GM21526 (cell line): Measurements from ENCODE around the gene SIAH2.

Source experiments
- ATAC-seq: cut with Tn5 transposase; IDR thresholded peaks from one replicate; pipeline ENCODE4 v1.9.1; 2021; ENCODE audit warnings: moderate library complexity; ENCODE audit not compliant: unreplicated experiment, low FRiP score

SIAH2 gene

GRCh38 chr3:150775001-150775599, 12.1 kb upstream of the SIAH2 start:
- ATAC-seq, result no peak

DNA sequence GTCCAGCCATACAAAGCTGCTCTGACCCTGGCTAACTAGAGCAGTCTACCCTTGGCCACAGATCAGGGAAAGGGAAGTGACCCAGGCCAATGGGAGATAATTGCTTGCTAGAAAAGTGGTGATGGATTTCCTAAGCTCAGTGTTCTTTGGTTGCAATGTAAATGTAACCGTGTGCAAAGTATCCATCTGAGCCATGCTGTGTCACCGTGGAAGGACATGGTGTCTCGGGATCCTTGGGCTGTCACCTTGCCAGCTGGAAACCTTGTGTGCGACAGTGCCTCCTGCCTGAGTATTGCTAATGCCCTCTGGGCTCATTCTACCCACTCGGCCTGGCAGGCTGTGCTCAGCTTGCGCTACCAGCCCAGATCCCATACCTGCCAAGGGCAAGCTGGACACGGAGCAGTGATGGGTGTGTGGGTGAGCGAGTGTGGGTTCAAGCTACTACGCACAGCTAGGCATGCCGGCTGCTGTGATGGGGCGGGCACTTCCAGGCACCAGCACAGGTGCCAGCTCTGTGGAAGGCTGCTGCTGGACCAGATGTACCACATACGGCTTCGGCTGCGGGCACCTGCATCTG, 10.7 kb upstream of the SIAH2 start:
- no peak for ATAC-seq

- no peak for ATAC-seq
These were observed 8.6 kb upstream of the SIAH2 start for GRCh38 chr3:150771600-150771999.

GRCh38 chr3:150770681-150771080, 7.7 kb upstream of the SIAH2 start:
- no peak for ATAC-seq

DNA sequence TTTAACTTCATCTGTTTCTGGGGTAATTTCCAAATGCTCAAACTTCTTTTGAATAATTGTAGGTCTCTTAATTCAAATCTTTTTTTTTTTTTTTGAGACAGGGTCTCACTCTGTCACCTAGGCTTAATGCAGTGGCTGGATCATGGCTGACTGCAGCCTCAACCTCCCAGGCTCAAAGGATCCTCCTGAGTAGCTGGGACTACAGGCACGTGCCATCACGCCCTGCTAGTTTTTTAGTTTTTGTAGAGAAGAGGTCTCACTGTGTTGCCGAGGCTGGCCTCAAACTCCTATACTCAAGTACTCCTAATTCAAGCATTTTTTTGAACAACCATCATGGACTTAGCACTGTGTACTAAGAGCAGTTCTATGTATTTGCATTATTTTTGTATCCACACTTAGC, 3.8 kb upstream of the SIAH2 start:
- no peak for ATAC-seq

GRCh38 chr3:150765949-150766720, 3.2 kb upstream of the SIAH2 start:
- peak; percentile 9 for ATAC-seq

DNA sequence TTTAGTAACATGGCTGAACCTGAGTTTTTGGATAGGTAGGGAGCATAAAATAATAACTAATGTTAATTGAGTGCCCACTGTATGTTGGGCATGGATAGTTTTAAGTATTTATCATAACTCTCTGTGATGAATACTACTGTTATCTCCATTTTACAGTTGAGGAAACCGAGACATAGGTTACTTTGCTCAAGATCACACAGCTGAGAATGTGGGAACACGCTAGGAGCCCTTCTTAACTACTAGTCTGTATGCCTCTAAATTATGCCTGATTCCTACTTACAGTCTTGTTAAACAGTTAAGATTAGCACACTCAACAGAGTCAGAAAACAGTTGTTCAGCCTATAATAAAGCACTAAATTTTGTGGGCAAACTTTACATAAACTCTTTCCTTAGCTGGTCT, 2.0 kb upstream of the SIAH2 start:
- ATAC-seq, result no peak

DNA sequence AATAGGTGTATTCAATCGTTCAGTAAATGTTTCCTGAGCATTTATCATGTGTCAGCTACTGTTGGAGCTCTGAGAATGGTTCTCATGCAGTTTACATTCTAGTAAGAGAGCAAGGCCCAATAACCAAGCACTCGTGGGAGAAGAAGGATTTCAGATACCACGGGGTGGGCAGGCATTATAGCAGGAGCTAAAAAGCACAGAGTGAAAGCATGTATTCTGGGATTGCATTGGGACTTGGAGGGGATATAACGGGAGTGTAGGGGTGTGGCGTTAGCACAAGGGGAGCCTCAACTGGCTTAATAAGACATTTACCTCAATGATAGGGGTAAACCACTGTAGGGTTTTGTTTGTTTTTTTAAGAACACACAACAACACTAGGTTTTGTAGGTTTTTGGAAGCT, 1.6 kb upstream of the SIAH2 start:
- ATAC-seq, result no peak

DNA sequence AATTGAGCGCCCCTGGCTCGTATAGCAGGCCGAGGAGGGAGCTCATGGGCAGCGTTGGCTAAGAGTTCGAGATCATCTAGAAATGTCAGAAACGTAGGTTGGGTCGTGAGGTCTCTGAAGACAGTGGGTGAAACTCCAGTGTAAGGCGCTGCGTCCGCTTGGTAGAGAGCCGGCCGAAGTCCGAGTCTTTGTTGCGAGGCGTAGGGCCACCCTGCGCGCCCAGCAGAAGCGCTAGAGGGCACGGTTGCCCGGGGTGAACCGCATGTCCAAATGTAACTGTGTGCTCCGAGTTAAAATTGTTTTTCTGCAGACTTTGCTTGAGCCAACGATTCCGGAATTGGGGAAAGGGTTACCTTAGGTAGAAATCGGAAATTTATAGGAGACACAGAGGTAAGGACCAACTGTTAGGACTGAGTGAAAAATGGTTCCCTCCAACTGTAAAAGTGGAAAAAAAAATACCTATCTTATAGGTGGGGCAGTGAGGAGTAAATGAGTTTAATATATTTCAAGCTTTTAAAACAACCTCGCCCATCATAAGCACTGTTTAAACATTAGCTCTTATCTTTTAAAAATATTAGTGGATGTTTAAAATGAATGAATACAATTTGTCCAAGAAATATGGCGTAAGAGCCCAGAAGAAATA, 993 bp upstream of the SIAH2 start:
- ATAC-seq, result peak; percentile 8

DNA sequence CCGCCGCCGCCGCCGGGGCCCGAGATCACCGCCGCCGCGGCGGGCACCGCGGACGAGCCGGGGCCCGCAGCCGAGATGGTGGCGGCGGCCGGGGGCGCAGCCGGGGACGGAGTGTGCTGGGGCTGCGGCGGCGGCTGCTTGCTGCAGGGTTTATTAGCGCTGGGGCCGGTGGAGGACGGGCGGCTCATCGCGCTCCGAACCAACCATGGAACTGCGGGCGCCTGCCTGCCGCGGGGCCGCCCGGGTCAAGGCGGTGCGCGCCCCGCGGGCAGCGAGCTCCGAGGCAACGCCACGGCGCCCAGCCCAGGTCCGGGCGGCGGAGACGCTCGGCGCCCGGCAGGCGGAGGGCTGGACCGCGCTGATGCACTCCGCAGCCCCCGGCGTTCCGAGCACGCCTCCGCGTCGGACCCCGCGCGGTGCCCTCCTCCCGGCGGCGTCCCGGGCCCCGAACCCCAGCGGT, 277 bp downstream of the SIAH2 start:
- peak; percentile 0 for ATAC-seq

- no peak for ATAC-seq
These were observed 923 bp downstream of the SIAH2 start for GRCh38 chr3:150761831-150762661.

DNA sequence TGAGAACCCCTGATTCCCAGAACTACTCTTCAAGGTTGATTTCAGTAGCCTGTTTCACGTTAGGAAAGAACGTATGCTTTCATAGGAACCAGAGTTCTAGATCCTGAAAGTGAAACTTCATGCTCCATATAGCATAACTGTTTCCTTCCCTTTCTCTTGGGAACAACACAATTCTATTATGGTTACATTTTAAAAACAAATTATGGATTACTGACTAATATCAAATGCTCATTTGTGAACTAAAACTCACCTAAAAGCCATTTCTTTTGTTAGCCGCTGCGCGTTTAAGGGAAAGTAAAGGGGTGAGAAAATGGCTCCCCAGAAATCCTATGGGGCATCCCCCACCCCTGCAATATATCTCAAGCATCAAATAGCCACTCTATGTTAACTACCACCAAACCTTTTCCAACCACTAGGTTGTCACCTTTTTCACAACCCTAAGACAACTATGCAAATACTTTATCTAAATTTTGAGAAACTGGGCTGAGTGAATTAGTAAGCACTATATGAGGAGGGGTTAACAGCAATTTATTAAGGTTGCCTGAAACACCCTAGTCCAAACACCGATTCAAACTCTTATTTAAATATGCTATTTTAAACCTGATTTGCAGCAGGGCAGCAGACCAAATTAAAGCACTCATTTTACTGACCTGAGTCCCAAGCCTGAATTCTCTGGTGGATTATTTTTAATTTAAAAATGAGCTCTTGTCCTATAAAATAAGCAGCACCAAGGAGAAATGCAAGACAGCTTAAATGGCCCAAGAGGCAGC, 2.4 kb downstream of the SIAH2 start:
- ATAC-seq, result peak; percentile 27

DNA sequence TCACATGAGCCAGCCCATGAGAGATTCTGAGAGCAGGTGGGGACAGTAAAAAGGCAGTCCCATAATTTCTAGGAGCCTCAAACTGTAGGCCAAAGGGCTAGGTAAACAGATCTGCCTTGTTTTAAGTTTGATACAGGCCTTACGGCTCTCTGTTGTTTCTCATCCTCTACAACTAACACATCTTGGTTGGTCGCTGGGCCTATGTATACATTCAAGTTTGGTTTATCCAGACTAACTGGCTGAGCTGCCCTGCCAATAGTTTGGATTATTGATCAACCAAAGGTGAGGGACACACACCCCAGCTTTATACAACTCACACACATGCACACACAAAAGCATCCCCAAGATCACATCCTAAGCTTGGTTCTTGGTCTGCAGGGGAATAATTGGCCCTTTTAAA, 3.0 kb downstream of the SIAH2 start:
- ATAC-seq, result no peak

- no peak for ATAC-seq
These were observed 3.6 kb downstream of the SIAH2 start for GRCh38 chr3:150759319-150759718.

DNA sequence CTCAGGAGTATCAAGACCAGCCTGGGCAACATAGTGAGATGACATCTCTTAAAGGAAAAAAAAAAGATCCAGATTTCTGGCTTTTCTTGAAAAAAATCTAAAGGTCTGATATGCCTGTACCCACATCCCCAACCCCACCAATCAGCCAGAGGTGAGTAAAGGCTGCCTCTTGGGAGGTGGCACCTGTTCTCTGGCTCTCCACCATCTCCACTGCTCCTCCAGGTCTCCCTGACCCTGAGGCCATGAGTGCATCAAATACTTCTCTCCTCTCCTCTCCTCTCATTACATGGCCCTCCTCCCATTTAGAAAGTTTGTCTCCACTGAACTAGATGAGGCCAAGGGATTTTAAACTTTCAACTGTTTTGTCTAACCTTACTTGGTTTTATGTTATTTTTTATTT, 5.2 kb downstream of the SIAH2 start:
- no peak for ATAC-seq

- no peak for ATAC-seq
These were observed 5.6 kb downstream of the SIAH2 start for GRCh38 chr3:150757364-150757763.

GRCh38 chr3:150756491-150757059, 6.4 kb downstream of the SIAH2 start:
- ATAC-seq, result no peak

GRCh38 chr3:150755902-150756301, 7.1 kb downstream of the SIAH2 start:
- ATAC-seq, result no peak

GRCh38 chr3:150754896-150755295, 8.1 kb downstream of the SIAH2 start:
- ATAC-seq, result no peak
